ENCODE measurements around the gene PI4KA. TPM values are rescaled to one million over a fixed set of nuclear protein-coding genes. Genes with fewer than 3 reads are reported as not detected.
"Not testable (repeated sequence)": the region's sequence is repeated elsewhere in the genome, so short reads cannot be mapped to it uniquely, and the experiment has no call there.

PI4KA gene
- total RNA-seq, 1 donor from 2014 or later: 110 TPM

GRCh38 chr22:20903093-20903492, 44.5 kb upstream of the PI4KA start:
- Mint-ChIP-seq H3K9me3 (no peaks in the 10 kb centered on the region), H3K4me1 (no peaks in the 10 kb centered on the region), H3K27me3 (ENCODE audit: low read depth) (peaks cover 3% of the 10 kb centered on the region)

GRCh38 chr22:20901093-20902033, 42.8 kb upstream of the PI4KA start:
- H3K27ac Mint-ChIP-seq; H3K4me3 Mint-ChIP-seq; H3K9me3 Mint-ChIP-seq; H3K4me1 Mint-ChIP-seq; DNase-seq (ENCODE audit: low spot score in 2 of 2, unreplicated experiment in 2 of 2); H3K27me3 Mint-ChIP-seq (ENCODE audit: low read depth); H3K36me3 Mint-ChIP-seq: not testable (repeated sequence)

More at GRCh38 chr22:20903093-20903492, 44.5 kb upstream of the PI4KA start:
- DNase-seq (ENCODE audit: low spot score in 2 of 2, unreplicated experiment in 2 of 2): no peak
- Mint-ChIP-seq H3K36me3 (no peaks in the 10 kb centered on the region), H3K27ac (no peak overlapping the region), H3K4me3 (no peak overlapping the region)
- TF ChIP-seq CTCF (IDR thresholded peaks at IDR 0.05; ENCODE audit: unreplicated experiment): no peak

- no peak overlapping the region for H3K27ac Mint-ChIP-seq
- H3K27me3 Mint-ChIP-seq (ENCODE audit: low read depth): no peaks in the 10 kb centered on the region
- no peaks in the 10 kb centered on the region for H3K9me3 Mint-ChIP-seq
- H3K36me3 Mint-ChIP-seq: no peaks in the 10 kb centered on the region
- H3K4me1 Mint-ChIP-seq: no peaks in the 10 kb centered on the region
- no peak overlapping the region for H3K4me3 Mint-ChIP-seq
- no peak for TF ChIP-seq CTCF (IDR thresholded peaks at IDR 0.05; ENCODE audit: unreplicated experiment)
- no peak for DNase-seq (ENCODE audit: low spot score in 2 of 2, unreplicated experiment in 2 of 2)
Observed at GRCh38 chr22:20899827-20900423, 41.3 kb upstream of the PI4KA start.

- H3K27me3 Mint-ChIP-seq (ENCODE audit: low read depth); H3K27ac Mint-ChIP-seq; DNase-seq (ENCODE audit: low spot score in 2 of 2, unreplicated experiment in 2 of 2); H3K4me3 Mint-ChIP-seq; H3K4me1 Mint-ChIP-seq; H3K9me3 Mint-ChIP-seq; H3K36me3 Mint-ChIP-seq: not testable (repeated sequence)
Observed at GRCh38 chr22:20897737-20898136, 39.1 kb upstream of the PI4KA start.

GRCh38 chr22:20890975-20891374, 32.4 kb upstream of the PI4KA start:
- Mint-ChIP-seq H3K36me3 (peaks cover 22% of the 10 kb centered on the region), H3K27me3 (ENCODE audit: low read depth) (no peaks in the 10 kb centered on the region), H3K4me3 (no peak overlapping the region), H3K9me3 (no peaks in the 10 kb centered on the region), H3K27ac (no peak overlapping the region), H3K4me1 (no peaks in the 10 kb centered on the region)
- no peak for DNase-seq (ENCODE audit: low spot score in 2 of 2, unreplicated experiment in 2 of 2)
- TF ChIP-seq CTCF (IDR thresholded peaks at IDR 0.05; ENCODE audit: unreplicated experiment): no peak

- H3K4me1 Mint-ChIP-seq: peaks cover 4% of the 10 kb centered on the region
- peaks cover 22% of the 10 kb centered on the region for H3K36me3 Mint-ChIP-seq
- H3K4me3 Mint-ChIP-seq: no peak overlapping the region
- H3K9me3 Mint-ChIP-seq: no peaks in the 10 kb centered on the region
- no peak for DNase-seq (ENCODE audit: low spot score in 2 of 2, unreplicated experiment in 2 of 2)
- H3K27me3 Mint-ChIP-seq (ENCODE audit: low read depth): no peaks in the 10 kb centered on the region
- TF ChIP-seq CTCF (IDR thresholded peaks at IDR 0.05; ENCODE audit: unreplicated experiment): no peak
- H3K27ac Mint-ChIP-seq: no peak overlapping the region
Observed at GRCh38 chr22:20889904-20890540, 31.4 kb upstream of the PI4KA start.

All from mesothelial cell of epicardium (in vitro differentiated cells).